Activated T-cell treated with anti-CD3 and anti-CD28 coated beads, Interleukin-2, amount 50 U/mL, for 48 hours (primary cell): ENCODE data around the gene COL3A1.

Source experiments
- DNase-seq, 2 experiments: peaks; one replicate each; pipeline ENCODE4 v3.0.0-alpha.2; 2020

The COL3A1 gene

GRCh38 chr2:188974164-188974563 lies at the start of gene COL3A1:
COL3A1 (plus strand) TSS chr2:188974373; CDS start chr2:188974490, 117 bp downstream.
- no peak for DNase-seq

- DNase-seq, result no peak
Observed at GRCh38 chr2:188928643-188929042, 45.5 kb upstream of the COL3A1 start.

DNA sequence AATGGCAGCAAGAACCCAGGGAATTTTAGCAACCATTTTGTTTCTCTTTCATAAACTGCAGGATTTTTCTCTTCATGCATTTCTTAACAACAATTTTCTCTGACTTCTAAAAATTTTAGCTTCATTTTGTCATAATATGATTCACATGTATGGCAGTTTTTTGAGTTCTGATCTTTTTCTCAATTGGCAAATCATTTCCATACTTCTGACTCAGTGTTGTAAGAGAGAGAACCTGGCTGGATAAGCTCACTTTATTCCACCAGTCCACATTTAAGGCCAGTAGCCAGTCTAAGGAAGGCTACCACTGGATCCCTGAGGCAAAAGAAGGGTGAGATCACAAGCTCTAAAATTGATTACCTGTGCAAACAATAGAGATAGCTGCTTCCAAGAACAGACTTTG lies 42.8 kb upstream of the COL3A1 start:
- no peak for DNase-seq

- no peak for DNase-seq
Observed at GRCh38 chr2:188937228-188938220, 36.6 kb upstream of the COL3A1 start.

DNA sequence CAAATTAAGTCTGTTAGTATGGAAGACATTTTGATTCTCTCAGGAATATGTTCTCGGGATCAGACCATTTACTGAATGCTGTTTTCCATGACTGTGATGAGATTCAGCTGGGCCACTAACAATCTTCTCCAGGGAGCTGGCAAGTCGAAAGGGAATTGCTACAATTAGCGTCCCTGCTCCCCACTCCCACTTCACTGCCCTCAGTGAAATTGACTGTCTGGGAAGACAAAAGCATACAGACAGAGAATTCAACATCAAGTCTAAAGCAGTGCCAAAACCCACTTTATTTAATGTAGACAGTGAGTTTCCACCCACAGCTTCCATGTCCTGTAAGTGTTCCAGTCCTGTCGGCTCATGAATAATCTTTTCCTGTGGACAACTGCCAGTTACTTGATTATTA lies 34.0 kb upstream of the COL3A1 start:
- DNase-seq, result no peak

- DNase-seq, result no peak
Observed at GRCh38 chr2:188944442-188944841, 29.7 kb upstream of the COL3A1 start.

GRCh38 chr2:188949046-188949818 lies 24.9 kb upstream of the COL3A1 start:
- no peak for DNase-seq

GRCh38 chr2:188952901-188953300 lies 21.3 kb upstream of the COL3A1 start:
- DNase-seq, result no peak

DNA sequence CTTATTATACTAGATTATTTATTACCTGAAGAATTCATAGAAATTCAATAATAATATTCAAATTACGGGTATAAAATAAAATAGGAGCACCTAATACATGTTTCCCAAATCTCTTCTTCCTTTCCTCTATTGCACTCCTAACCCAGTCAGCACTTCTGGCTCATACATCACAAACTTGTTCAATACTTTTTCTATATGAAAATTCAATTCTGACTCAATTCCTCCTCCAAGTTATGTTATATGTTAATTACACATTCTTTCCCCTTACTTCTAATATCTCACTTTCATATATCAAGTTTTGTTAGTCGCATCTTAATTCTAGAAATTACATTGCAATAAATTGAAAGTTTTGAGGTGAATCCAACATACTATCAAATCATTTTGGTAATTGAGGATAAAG lies 17.9 kb upstream of the COL3A1 start:
- DNase-seq, result no peak

GRCh38 chr2:188956961-188957360 lies 17.2 kb upstream of the COL3A1 start:
- DNase-seq, result no peak

DNA sequence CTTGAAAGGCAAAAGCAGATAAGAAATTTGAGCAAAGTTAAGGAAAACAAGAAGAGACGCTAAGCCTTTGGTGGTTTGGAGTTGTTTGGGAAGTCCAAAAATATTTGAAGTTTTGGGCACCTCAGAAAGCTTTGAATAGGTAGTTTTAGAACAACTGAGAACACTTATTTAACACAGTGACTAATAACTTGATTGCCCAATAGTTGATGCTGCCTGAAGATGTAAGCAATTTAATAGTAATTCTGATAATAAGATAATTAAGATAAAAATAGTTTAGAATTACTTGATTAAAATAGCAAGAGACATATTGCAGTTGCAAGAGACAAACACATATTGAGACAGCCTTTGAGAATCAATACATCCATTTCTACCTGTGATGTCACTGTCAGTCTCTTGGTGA lies 16.5 kb upstream of the COL3A1 start:
- no peak for DNase-seq

DNA sequence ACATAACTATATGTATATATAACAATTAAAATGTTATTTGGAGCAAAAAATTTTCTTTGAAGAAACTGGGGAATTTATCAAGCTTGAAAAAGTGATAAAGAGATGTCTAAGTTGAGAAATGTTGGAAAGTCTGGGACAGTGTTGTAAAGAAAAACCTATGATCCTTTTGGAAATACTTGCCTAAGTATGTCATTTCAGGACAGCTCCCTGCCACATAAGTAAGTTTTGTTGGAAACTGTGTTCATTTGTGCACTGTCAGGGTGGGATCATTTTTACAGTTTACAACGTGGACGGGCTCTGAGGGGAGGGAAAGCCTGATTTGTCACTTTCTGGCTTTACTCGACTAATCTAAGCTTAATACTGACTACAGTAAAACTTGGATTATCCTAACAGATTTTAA lies 10.4 kb upstream of the COL3A1 start:
- no peak for DNase-seq

DNA sequence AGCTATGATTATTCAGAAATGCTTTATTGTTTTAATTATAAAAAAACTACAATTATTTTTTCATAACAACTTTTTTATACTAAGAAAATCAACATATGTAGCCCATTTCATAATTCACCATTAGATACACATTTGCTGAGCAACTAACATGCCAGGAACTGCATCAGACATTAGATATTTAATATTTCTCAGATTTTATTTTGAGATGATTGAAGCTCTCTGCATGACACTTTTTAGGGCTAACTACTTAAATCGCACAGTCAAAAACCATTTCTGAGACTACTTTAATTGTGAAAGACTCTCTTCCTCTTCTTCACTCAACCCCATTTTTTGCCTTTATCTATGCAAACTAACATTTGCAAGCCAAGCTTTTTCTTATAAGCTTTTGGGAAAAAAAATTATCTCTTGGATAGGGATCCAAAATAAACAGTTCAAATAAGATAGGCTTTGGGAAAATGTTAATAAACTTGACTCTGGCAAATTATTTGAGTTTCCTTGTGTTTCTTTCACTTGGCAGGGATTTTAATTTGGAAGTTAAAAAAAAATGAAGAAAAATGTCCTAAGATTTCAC lies 9.1 kb upstream of the COL3A1 start:
- DNase-seq, result no peak

DNA sequence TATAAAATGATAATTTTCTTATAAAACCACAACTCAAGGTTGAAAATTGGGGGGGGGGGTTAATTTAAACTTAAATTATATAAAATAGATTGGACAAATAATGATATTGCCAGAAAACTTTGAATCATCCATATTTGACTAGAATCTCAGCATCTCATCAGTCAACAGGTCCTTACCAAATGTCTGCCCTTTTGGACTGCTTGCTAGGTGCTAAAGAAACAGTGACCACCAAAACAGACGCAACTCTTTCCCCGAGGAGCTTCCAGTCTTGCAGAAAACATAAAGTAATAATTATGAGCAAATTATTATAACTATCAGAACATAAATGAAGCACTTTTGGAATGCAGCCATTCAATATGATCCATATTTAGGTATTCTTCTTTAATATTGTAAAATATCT lies 8.6 kb upstream of the COL3A1 start:
- DNase-seq, result no peak

DNA sequence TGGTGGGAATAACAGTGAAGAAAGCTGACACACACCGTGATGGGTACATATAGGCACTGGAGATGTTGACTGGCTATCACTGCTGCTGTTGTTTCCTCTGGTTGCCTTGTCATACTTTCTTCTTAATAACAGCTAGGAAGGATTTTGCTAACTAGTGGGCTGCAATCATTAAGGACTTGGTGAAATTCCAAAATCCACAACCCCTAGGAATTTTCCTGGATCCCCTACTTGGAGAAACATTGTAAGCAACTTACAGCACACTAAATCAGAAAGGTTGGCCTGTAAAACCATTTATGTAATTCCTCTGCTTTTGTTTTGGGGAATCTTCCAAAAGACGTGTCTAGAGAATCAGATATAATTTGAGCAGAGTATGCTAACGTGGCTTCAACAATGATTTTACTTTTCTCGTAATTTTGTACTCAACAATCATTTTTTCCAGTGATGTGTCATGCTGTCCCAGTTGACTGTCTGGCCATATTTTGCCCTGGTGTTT lies 8.0 kb upstream of the COL3A1 start:
- no peak for DNase-seq

- no peak for DNase-seq
Observed at GRCh38 chr2:188966728-188967440, 7.3 kb upstream of the COL3A1 start.

DNA sequence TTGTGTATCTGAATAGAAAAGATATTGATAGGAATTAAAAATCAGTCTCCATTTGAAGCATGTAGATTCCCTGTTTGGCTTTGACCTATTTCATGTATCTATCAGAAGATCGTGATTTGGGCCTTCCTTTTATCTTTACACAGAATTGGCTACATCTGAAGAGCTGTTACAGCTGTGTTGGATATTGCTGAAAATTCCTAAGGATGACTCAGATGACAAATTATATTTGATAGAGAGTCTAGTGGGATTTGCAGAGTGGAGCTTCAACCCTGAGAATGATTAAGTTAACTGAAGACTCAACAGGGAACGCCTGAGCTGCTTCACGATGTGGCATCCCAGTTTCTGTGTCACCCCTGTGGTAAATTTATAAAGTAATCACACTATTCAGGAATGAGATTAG lies 4.9 kb upstream of the COL3A1 start:
- DNase-seq, result no peak

DNA sequence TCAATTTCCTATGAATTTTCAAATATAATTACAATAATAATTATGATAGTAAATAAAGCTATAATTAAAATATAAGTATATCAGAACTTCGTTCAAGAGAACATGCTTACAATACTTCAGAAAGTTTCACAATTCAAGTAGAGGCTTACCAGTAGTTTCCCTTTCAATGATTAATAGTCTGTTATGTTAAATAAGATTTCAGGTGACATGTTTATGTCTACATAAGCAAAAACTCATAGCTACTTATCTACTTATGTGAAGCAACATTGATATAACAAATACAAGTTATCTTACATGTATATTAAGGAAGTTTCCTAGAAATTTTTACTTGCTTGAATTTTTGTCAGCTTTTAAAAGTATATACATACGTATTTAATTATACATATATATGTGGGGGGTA lies 4.5 kb upstream of the COL3A1 start:
- DNase-seq, result no peak

- no peak for DNase-seq
Observed at GRCh38 chr2:188970211-188970610, 4.0 kb upstream of the COL3A1 start.

DNA sequence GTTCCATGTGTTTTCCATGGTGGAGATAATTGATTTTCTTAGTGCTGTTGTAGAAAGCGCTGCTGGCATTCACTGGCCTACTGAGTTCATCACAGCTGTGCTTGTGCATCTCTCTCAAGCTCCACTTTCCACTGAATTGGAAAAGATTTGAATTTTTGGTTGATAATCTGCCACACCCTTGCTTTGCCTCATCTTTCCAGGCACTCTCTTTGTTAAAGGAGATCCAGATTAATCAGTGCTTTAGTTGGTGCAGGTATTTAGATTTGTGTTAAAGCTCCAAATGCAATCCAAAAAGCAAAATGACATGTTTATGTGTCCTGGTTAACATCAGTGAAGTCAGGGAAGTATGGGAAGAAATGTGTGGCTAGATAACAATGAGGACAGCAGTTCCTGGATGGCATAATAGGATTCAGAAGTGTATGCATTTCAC lies 2.7 kb upstream of the COL3A1 start:
- DNase-seq, result no peak

GRCh38 chr2:188973641-188974040 lies 532 bp upstream of the COL3A1 start:
- DNase-seq, result no peak

- no peak for DNase-seq
Observed at GRCh38 chr2:188975497-188976102, 1.4 kb downstream of the COL3A1 start.
